ENCODE measurements around the gene ZNF770. TPM values are rescaled to one million over a fixed set of nuclear protein-coding genes. Genes with fewer than 3 reads are reported as not detected.
A peak's percentile ranks its signal among the peaks of the same experiment; 100 is the strongest.

The ZNF770 gene
- total and polyA plus RNA-seq, 9 of the 15 experiments (the other 6 are each of a cell fraction or from before 2014, with no cell fraction given) = 3.4 to 50.8 (median 40.3) TPM

- TF ChIP-seq DIDO1 (tag; IDR thresholded peaks at IDR 0.05; ENCODE audit: low read depth) (peak; percentile 49; the same call in 1 of the 2 replicates), MEF2D (tag; conservative IDR thresholded peaks at IDR 0.05; ENCODE audit: low read depth) (peak; percentile 88), ZNF23 (CRISPR knock-in tag; IDR thresholded peaks at IDR 0.05) (0 out of 2 replicates have a peak, but pooled peaks have one; percentile 29), SP1 (CRISPR knock-in tag; IDR thresholded peaks at IDR 0.05) (no peak), LARP7 (IDR thresholded peaks at IDR 0.05) (no peak), NR4A1 (CRISPR knock-in tag; IDR thresholded peaks at IDR 0.05) (no peak), NR4A1 (tag; IDR thresholded peaks at IDR 0.05) (peak; percentile 95), ZNF449 (CRISPR knock-in tag; IDR thresholded peaks at IDR 0.05) (0 out of 2 replicates have a peak, but pooled peaks have one; percentile 79), MCM5 (IDR thresholded peaks at IDR 0.05; ENCODE audit: low read depth) (no peak), L3MBTL2 (IDR thresholded peaks at IDR 0.05) (no peak), SIX5 (IDR thresholded peaks at IDR 0.05; ENCODE audit: borderline replicate concordance in 1 of 2, insufficient read depth in 1 of 2, low read depth in 1 of 2, low read length in 2 of 2) (no peak), ZNF668 (CRISPR knock-in tag; IDR thresholded peaks at IDR 0.05) (peak; percentile 90), ERF (CRISPR knock-in tag; IDR thresholded peaks at IDR 0.05) (0 out of 2 replicates have a peak, but pooled peaks have one; percentile 28), PREB (CRISPR knock-in tag; IDR thresholded peaks at IDR 0.05) (no peak), CCAR2 (IDR thresholded peaks at IDR 0.05; ENCODE audit: low read depth, low read length) (no peak)
- TF ChIP-seq, protein P1, sequence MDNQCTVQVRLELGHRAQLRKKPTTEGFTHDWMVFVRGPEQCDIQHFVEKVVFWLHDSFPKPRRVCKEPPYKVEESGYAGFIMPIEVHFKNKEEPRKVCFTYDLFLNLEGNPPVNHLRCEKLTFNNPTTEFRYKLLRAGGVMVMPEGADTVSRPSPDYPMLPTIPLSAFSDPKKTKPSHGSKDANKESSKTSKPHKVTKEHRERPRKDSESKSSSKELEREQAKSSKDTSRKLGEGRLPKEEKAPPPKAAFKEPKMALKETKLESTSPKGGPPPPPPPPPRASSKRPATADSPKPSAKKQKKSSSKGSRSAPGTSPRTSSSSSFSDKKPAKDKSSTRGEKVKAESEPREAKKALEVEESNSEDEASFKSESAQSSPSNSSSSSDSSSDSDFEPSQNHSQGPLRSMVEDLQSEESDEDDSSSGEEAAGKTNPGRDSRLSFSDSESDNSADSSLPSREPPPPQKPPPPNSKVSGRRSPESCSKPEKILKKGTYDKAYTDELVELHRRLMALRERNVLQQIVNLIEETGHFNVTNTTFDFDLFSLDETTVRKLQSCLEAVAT (IDR thresholded peaks at IDR 0.05) = no peak
- TF ChIP-seq, protein P2, sequence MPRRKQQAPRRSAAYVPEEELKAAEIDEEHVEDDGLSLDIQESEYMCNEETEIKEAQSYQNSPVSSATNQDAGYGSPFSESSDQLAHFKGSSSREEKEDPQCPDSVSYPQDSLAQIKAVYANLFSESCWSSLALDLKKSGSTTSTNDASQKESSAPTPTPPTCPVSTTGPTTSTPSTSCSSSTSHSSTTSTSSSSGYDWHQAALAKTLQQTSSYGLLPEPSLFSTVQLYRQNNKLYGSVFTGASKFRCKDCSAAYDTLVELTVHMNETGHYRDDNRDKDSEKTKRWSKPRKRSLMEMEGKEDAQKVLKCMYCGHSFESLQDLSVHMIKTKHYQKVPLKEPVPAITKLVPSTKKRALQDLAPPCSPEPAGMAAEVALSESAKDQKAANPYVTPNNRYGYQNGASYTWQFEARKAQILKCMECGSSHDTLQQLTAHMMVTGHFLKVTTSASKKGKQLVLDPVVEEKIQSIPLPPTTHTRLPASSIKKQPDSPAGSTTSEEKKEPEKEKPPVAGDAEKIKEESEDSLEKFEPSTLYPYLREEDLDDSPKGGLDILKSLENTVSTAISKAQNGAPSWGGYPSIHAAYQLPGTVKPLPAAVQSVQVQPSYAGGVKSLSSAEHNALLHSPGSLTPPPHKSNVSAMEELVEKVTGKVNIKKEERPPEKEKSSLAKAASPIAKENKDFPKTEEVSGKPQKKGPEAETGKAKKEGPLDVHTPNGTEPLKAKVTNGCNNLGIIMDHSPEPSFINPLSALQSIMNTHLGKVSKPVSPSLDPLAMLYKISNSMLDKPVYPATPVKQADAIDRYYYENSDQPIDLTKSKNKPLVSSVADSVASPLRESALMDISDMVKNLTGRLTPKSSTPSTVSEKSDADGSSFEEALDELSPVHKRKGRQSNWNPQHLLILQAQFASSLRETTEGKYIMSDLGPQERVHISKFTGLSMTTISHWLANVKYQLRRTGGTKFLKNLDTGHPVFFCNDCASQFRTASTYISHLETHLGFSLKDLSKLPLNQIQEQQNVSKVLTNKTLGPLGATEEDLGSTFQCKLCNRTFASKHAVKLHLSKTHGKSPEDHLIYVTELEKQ (CRISPR knock-in tag; IDR thresholded peaks at IDR 0.05) = peak; percentile 82; the same call in 1 of the 2 replicates
These were observed 5.8 kb upstream of the ZNF770 start (continued) for GRCh38 chr15:34993877-34994276.

Data from K562 (cell line).